Spleen (tissue), 7 donors: ENCODE measurements around the gene F11R.

Experiments used
- POLR2AphosphoS5 ChIP-seq, 3 donors: sonication (generic); formaldehyde crosslinking; IDR thresholded peaks; one replicate each; pipeline ENCODE4 v1.5.1; 2017; ENCODE audit warnings: antibody characterized with exemption in 3 of 3
- TF ChIP-seq, protein P1 (sequence below), 11 experiments: fragments of 200-600 bp in 7 of 11; fragments of 450-650 bp in 4 of 11; sonication (generic) in 4 of 11; IDR thresholded peaks in 8 of 11; conservative IDR thresholded peaks in 3 of 11; 1 replicate in 7 of 11; 2 replicates in 4 of 11; pipeline versions ENCODE4 v1.4.0 to v1.8.0; 2016 to 2021; ENCODE audit warnings: antibody characterized with exemption in 11 of 11, inconsistent platforms in 4 of 11, mild to moderate bottlenecking in 1 of 11
- donor health status: DM: no; HTN: no; CAD: no; lungs with moderate emphysema.
- donor health status: DM: no; HTN: no; CAD: no.
- donor health status: DM: no; HTN: no; CAD: no.

DNA sequence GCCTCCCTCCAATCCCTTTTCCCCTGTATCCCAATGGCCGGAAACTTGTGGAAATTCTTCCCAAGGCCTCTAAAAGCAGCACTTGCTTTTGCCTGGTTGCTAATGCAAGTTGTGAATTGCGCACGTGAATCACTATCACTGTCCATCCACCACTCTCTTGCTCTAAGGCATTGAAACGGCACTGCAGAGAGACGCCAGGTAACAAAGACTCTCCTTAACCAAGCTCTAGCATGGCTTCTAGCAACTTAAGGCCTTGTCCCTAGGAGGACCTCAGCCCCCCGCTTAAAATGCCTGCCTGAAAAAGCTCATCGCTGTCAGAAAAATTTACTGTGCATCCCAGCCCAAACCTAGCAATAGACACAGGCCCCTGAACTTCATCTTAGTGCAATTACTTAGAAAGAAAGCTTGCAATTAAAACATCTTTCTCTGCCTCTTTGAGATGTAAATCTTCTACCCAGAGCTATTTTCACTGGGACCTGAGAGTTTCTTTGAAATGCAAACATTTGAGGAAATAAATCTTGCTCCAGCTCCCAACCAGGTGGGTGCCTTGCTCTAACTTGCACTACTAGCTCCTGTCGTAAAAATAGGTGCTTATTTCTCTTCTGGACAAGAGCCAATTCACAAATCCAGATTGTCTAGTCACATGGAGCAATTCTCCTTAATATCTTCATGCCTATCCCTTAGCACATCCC is 33.4 kb downstream of the F11R start:
- TF ChIP-seq POLR2AphosphoS5 (IDR thresholded peaks at IDR 0.05), result no peak
- TF ChIP-seq, protein P1, sequence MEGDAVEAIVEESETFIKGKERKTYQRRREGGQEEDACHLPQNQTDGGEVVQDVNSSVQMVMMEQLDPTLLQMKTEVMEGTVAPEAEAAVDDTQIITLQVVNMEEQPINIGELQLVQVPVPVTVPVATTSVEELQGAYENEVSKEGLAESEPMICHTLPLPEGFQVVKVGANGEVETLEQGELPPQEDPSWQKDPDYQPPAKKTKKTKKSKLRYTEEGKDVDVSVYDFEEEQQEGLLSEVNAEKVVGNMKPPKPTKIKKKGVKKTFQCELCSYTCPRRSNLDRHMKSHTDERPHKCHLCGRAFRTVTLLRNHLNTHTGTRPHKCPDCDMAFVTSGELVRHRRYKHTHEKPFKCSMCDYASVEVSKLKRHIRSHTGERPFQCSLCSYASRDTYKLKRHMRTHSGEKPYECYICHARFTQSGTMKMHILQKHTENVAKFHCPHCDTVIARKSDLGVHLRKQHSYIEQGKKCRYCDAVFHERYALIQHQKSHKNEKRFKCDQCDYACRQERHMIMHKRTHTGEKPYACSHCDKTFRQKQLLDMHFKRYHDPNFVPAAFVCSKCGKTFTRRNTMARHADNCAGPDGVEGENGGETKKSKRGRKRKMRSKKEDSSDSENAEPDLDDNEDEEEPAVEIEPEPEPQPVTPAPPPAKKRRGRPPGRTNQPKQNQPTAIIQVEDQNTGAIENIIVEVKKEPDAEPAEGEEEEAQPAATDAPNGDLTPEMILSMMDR (IDR thresholded peaks at IDR 0.05 in 8 of 11, conservative IDR thresholded peaks at IDR 0.05 in 3 of 11), result no peak
